Smooth muscle cell (in vitro differentiated cells): Measurements from ENCODE around the gene DHRS3. TPM values are rescaled to one million over a fixed set of nuclear protein-coding genes. Genes with fewer than 3 reads are reported as not detected.

Experiments used
- DNase-seq: peaks from one replicate; lab custom pipeline; 2025; ENCODE audit not compliant: unreplicated experiment; lab: John Stamatoyannopoulos, UW
- H2AFZ ChIP-seq: fragments of 200-600 bp; sonication (generic); 2 replicates; pipeline ENCODE4 v1.6.0; 2016; ENCODE audit warnings: antibody characterized with exemption, low read depth, mild to moderate bottlenecking
- H3F3A ChIP-seq: fragments of 200-600 bp; sonication (generic); 2 replicates; pipeline ENCODE4 v1.6.0; 2017; ENCODE audit warnings: antibody characterized with exemption, low read depth
- H3K27ac ChIP-seq: fragments of 200-600 bp; sonication (generic); 2 replicates; pipeline ENCODE4 v1.5.1; 2016; ENCODE audit warnings: low read depth, mild to moderate bottlenecking
- H3K27me3 ChIP-seq: fragments of 200-600 bp; sonication (generic); 2 replicates; pipeline ENCODE4 v1.6.1; 2016; ENCODE audit warnings: low read depth, mild to moderate bottlenecking
- H3K36me3 ChIP-seq: fragments of 200-600 bp; sonication (generic); 2 replicates; pipeline ENCODE4 v1.5.1; 2016; ENCODE audit warnings: low read depth
- H3K4me1 ChIP-seq: fragments of 200-600 bp; sonication (generic); 2 replicates; pipeline ENCODE4 v1.5.1; 2016; ENCODE audit warnings: low read depth
- H3K4me2 ChIP-seq: fragments of 200-600 bp; sonication (generic); 2 replicates; pipeline ENCODE4 v1.6.0; 2016; ENCODE audit warnings: mild to moderate bottlenecking
- H3K4me3 ChIP-seq: fragments of 200-600 bp; sonication (generic); 2 replicates; pipeline ENCODE4 v1.5.1; 2016; ENCODE audit warnings: mild to moderate bottlenecking
- H3K79me2 ChIP-seq: fragments of 200-600 bp; sonication (generic); 2 replicates; pipeline ENCODE4 v1.6.0; 2016; ENCODE audit warnings: low read depth, mild to moderate bottlenecking
- H3K9ac ChIP-seq: fragments of 200-600 bp; sonication (generic); 2 replicates; pipeline ENCODE4 v1.6.0; 2016; ENCODE audit warnings: low read depth
- H3K9me3 ChIP-seq: fragments of 200-600 bp; sonication (generic); replicated peaks from 2 replicates; pipeline ENCODE4 v1.5.1; 2016; ENCODE audit warnings: low read depth
- H4K20me1 ChIP-seq: fragments of 200-600 bp; sonication (generic); 2 replicates; pipeline ENCODE4 v1.6.0; 2016; ENCODE audit warnings: low read depth
- WGBS: methylation state at CpG from one replicate; pipeline ENCODE4 v1.1.7; 2016; ENCODE audit warnings: low lambda C conversion rate; 5-methylcytosine and 5-hydroxymethylcytosine counted together
- polyA plus RNA-seq: library from polyadenylated mRNA; unstranded; fragments of >200 nt; fragmentation: Nextera tagmentation; extraction: Ambion mirVana; gene quantifications from 2 replicates; pipeline ENCODE4 v1.2.1, GENCODE V29; 2016
- total RNA-seq: library from RNA; depleted of rRNA; stranded (reverse); fragments of >200 nt; gene quantifications from 2 replicates; pipeline ENCODE4 v1.2.3, GENCODE V29; 2014
- TF ChIP-seq, protein P1 (sequence below): fragments of 200-600 bp; sonication (generic); IDR thresholded peaks from 2 replicates; pipeline ENCODE4 v1.5.1; 2017; ENCODE audit warnings: borderline replicate concordance, mild to moderate bottlenecking, antibody characterized with exemption; ENCODE audit not compliant: insufficient read depth, poor library complexity, severe bottlenecking

Gene DHRS3
- total and polyA plus RNA-seq, 2 experiments from 2014 or later: 0.89 to 2.7 TPM

DNA sequence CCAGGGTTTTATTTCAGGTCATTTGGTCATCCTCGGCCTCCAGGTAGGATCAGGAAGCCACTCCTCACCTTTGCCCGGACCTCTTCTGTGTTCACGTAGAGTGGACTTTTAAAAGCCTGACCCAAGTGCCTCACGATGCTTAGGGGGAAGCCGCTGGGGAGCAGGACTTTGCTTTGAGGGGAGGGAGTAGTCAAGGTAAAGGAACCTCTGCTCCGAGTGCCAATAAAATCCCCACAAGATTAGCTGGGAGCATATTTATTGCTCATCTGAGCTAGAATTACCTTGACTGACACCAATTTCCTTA lies 603 bp upstream of the DHRS3 start:
- peak overlapping the region; percentile 87 for H3K4me3 ChIP-seq
- H3K27me3 ChIP-seq: peaks cover 13% of the 10 kb centered on the region
- no peaks in the 10 kb centered on the region for H3K36me3 ChIP-seq
- H4K20me1 ChIP-seq: no peaks in the 10 kb centered on the region
- WGBS: under 1% methylated on average over 6 of the region's 6 CpGs
- H3K27ac ChIP-seq: peak overlapping the region; percentile 72
- peaks cover 4% of the 10 kb centered on the region for H3F3A ChIP-seq
- no peaks in the 10 kb centered on the region for H3K9me3 ChIP-seq
- peak overlapping the region; percentile 90 for H2AFZ ChIP-seq
- TF ChIP-seq, protein P1, sequence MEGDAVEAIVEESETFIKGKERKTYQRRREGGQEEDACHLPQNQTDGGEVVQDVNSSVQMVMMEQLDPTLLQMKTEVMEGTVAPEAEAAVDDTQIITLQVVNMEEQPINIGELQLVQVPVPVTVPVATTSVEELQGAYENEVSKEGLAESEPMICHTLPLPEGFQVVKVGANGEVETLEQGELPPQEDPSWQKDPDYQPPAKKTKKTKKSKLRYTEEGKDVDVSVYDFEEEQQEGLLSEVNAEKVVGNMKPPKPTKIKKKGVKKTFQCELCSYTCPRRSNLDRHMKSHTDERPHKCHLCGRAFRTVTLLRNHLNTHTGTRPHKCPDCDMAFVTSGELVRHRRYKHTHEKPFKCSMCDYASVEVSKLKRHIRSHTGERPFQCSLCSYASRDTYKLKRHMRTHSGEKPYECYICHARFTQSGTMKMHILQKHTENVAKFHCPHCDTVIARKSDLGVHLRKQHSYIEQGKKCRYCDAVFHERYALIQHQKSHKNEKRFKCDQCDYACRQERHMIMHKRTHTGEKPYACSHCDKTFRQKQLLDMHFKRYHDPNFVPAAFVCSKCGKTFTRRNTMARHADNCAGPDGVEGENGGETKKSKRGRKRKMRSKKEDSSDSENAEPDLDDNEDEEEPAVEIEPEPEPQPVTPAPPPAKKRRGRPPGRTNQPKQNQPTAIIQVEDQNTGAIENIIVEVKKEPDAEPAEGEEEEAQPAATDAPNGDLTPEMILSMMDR: no peak
- peaks cover 35% of the 10 kb centered on the region for H3K4me1 ChIP-seq
- H3K79me2 ChIP-seq: no peaks in the 10 kb centered on the region
- H3K9ac ChIP-seq: peak overlapping the region; percentile 6
- no peak for DNase-seq
- peak overlapping the region; percentile 99 for H3K4me2 ChIP-seq

DNA sequence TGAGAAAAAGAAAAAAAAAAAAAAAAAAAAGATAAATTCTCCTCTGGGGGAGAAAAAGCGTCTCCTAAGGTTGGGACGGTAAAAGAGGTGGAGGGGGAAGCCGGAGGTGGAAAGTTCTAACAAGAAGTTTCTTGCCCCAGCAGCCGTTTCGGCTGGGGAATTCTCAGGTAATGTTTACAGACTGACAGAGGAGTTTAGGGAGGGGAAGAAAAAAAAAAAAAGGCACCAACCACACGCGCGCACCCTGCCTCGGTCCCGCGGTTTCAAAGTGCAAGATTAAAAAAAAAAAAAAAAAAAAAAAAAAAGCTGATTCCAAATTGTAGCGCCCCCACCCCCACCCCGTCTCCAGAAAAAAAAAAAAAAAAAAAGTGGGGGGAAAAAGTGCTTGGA lies 504 bp downstream of the DHRS3 start:
- Histone ChIP-seq H3K4me3 (peak overlapping the region; percentile 87), H3K27me3 (peaks cover 13% of the 10 kb centered on the region), H3K9me3 (no peaks in the 10 kb centered on the region), H3K4me1 (peaks cover 35% of the 10 kb centered on the region), H3K4me2 (peak overlapping the region; percentile 99), H3F3A (peaks cover 4% of the 10 kb centered on the region), H3K36me3 (no peaks in the 10 kb centered on the region), H3K79me2 (no peaks in the 10 kb centered on the region), H2AFZ (peak overlapping the region; percentile 90), H3K9ac (no peak overlapping the region), H3K27ac (no peak overlapping the region), H4K20me1 (no peaks in the 10 kb centered on the region)
- TF ChIP-seq, protein P1: no peak
- no peak for DNase-seq
- WGBS: 2% methylated on average over 12 of the region's 13 CpGs

DNA sequence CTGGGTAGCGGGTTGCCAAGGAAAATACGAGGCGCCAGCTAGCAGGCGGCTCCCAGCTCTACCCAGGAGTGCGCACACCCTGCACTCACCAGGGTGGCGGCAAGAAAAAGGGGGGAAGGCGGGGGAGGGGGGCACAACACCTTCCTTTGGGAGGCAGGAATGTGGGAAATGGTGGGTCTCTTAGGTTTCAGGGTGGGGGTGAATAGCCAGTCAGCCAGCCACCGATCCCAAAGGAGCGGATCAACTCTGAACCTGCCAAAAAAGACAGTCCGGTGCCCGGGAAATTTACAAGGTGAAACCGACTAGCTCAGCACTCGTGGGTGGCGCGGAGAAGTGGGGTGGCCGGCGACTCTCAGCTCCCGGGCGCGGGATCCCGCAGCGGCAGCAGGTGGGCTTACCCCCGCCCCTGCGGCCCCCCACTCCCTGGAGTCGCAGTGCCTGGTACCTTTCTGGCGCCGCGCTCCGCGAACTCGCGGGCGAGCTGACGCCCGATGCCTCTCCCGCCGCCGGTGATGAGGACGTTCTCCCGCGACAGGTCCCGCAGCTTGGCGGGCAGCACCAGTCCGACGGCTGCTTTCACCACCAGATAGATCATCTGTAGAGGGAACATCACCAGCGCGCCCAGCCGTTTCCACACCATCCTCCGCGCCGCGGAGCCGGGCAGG lies 1.2 kb downstream of the DHRS3 start:
- TF ChIP-seq, protein P1: no peak
- Histone ChIP-seq H3K4me1 (peaks cover 35% of the 10 kb centered on the region), H3F3A (peaks cover 4% of the 10 kb centered on the region), H3K27ac (no peak overlapping the region), H2AFZ (peak overlapping the region; percentile 33), H3K9me3 (no peaks in the 10 kb centered on the region), H3K36me3 (no peaks in the 10 kb centered on the region), H3K4me2 (peak overlapping the region; percentile 99), H3K4me3 (peak overlapping the region; percentile 87), H3K79me2 (no peaks in the 10 kb centered on the region), H3K27me3 (peaks cover 19% of the 10 kb centered on the region), H4K20me1 (no peaks in the 10 kb centered on the region), H3K9ac (no peak overlapping the region)
- DNase-seq: no peak
- under 1% methylated on average over 31 of the region's 53 CpGs for WGBS
